GM10847 (cell line): ENCODE data around the gene SIRPB1.

Experiments
- POLR2A ChIP-seq: IDR thresholded peaks from 2 replicates; pipeline ENCODE4 v1.6.1; 2011; ENCODE audit not compliant: insufficient read length; ENCODE audit errors: extremely low read depth

Gene SIRPB1

GRCh38 chr20:1648101-1648500 is 28.3 kb upstream of the SIRPB1 start:
- no peak for TF ChIP-seq POLR2A

- TF ChIP-seq POLR2A: no peak
These were observed 27.2 kb upstream of the SIRPB1 start for GRCh38 chr20:1646975-1647431.

- TF ChIP-seq POLR2A: no peak
These were observed 24.5 kb upstream of the SIRPB1 start for GRCh38 chr20:1644101-1644962.

- no peak for TF ChIP-seq POLR2A
These were observed 17.9 kb upstream of the SIRPB1 start for GRCh38 chr20:1637755-1638154.

- TF ChIP-seq POLR2A: no peak
These were observed 17.4 kb upstream of the SIRPB1 start for GRCh38 chr20:1637226-1637625.

- TF ChIP-seq POLR2A: no peak
These were observed 16.8 kb upstream of the SIRPB1 start for GRCh38 chr20:1636621-1637020.

GRCh38 chr20:1635291-1635979 is 15.6 kb upstream of the SIRPB1 start:
- TF ChIP-seq POLR2A: no peak

GRCh38 chr20:1633535-1633934 is 13.7 kb upstream of the SIRPB1 start:
- TF ChIP-seq POLR2A: no peak

- TF ChIP-seq POLR2A: no peak
These were observed 12.4 kb upstream of the SIRPB1 start for GRCh38 chr20:1632178-1632577.

- TF ChIP-seq POLR2A: no peak
These were observed 11.7 kb upstream of the SIRPB1 start for GRCh38 chr20:1631309-1632151.

GRCh38 chr20:1630186-1630585 is 10.4 kb upstream of the SIRPB1 start:
- TF ChIP-seq POLR2A: no peak

GRCh38 chr20:1629321-1629720 is 9.5 kb upstream of the SIRPB1 start:
- no peak for TF ChIP-seq POLR2A

GRCh38 chr20:1628621-1629020 is 8.8 kb upstream of the SIRPB1 start:
- TF ChIP-seq POLR2A: no peak

GRCh38 chr20:1627200-1627550 is 7.4 kb upstream of the SIRPB1 start:
- no peak for TF ChIP-seq POLR2A

GRCh38 chr20:1626528-1627199 is 6.9 kb upstream of the SIRPB1 start:
- no peak for TF ChIP-seq POLR2A
